ENCODE data around the gene GFOD1.
"Not testable (repeated sequence)": the region's sequence is repeated elsewhere in the genome, so short reads cannot be mapped to it uniquely, and the experiment has no call there.

The GFOD1 gene

GRCh38 chr6:13438126-13438525 is 49.3 kb downstream of the GFOD1 start:
- DNase-seq = no peak

- no peak for DNase-seq
Measured at GRCh38 chr6:13437218-13437996, 50.0 kb downstream of the GFOD1 start.

GRCh38 chr6:13436399-13437217 is 50.8 kb downstream of the GFOD1 start:
- no peak for DNase-seq

- DNase-seq = no peak
Measured at GRCh38 chr6:13435477-13436246, 51.7 kb downstream of the GFOD1 start.

GRCh38 chr6:13434777-13435176 is 52.6 kb downstream of the GFOD1 start:
- DNase-seq = no peak

- not testable (repeated sequence) for DNase-seq
Measured at GRCh38 chr6:13434135-13434775, 53.1 kb downstream of the GFOD1 start.

GRCh38 chr6:13433709-13434121 is 53.7 kb downstream of the GFOD1 start:
- no peak for DNase-seq

GRCh38 chr6:13432526-13433184 is 54.7 kb downstream of the GFOD1 start:
- no peak for DNase-seq

GRCh38 chr6:13431861-13432465 is 55.4 kb downstream of the GFOD1 start:
- DNase-seq = peak; percentile 33 to 35

- no peak for DNase-seq
Measured at GRCh38 chr6:13431059-13431656, 56.2 kb downstream of the GFOD1 start.

- no peak for DNase-seq
Measured at GRCh38 chr6:13429406-13429753, 58.0 kb downstream of the GFOD1 start.

GRCh38 chr6:13428583-13429405 is 58.6 kb downstream of the GFOD1 start:
- DNase-seq = no peak

GRCh38 chr6:13427801-13428582 is 59.4 kb downstream of the GFOD1 start:
- peak; percentile 65 to 71 for DNase-seq

- no peak for DNase-seq
Measured at GRCh38 chr6:13427316-13427715, 60.1 kb downstream of the GFOD1 start.

GRCh38 chr6:13425943-13426931 is 61.2 kb downstream of the GFOD1 start:
- no peak for DNase-seq

- DNase-seq = no peak
Measured at GRCh38 chr6:13425270-13425873, 62.0 kb downstream of the GFOD1 start.

GRCh38 chr6:13423252-13423651 is 64.1 kb downstream of the GFOD1 start:
- no peak for DNase-seq

- no peak for DNase-seq
Measured at GRCh38 chr6:13422681-13423221, 64.6 kb downstream of the GFOD1 start.
